Natural killer cell treated with Interleukin-12 subunit alpha and Interleukin-12 subunit beta and Interleukin-15 and Interleukin-18, amount 100 ng/mL, for 72 hours (primary cell): ENCODE results near the gene ARHGAP22. TPM values are rescaled to one million over a fixed set of nuclear protein-coding genes. Genes with fewer than 3 reads are reported as not detected.
"Not testable (repeated sequence)": the region's sequence is repeated elsewhere in the genome, so short reads cannot be mapped to it uniquely, and the experiment has no call there.

Source experiments
- ATAC-seq, 2 donors: fragments of 150-1000 bp; cut with Tn5 transposase in 1 of 2; sonication (Bioruptor Pico), chemical (Tn5 transposase) in 1 of 2; 2 replicates each; pipeline ENCODE4 v1.10.0; 2021
- DNase-seq: peaks from one replicate; pipeline ENCODE4 v3.0.0; 2022; ENCODE audit warnings: low spot score
- H3K27ac Mint-ChIP-seq, 2 donors: 1 replicate in 1 of 2; 2 replicates in 1 of 2; pipeline ENCODE4 v1.8.0; 2022; ENCODE audit warnings: mixed read lengths in 2 of 2, mild to moderate bottlenecking in 1 of 2, moderate library complexity in 1 of 2
- H3K27me3 Mint-ChIP-seq, 2 donors: 1 replicate in 1 of 2; 2 replicates in 1 of 2; pipeline ENCODE4 v1.8.0; 2022; ENCODE audit warnings: mixed read lengths in 2 of 2
- H3K36me3 Mint-ChIP-seq: one replicate; pipeline ENCODE4 v1.8.0; 2022; ENCODE audit warnings: mixed read lengths
- H3K4me1 Mint-ChIP-seq, 2 donors: 1 replicate in 1 of 2; 2 replicates in 1 of 2; pipeline ENCODE4 v1.8.0; 2022; ENCODE audit warnings: low read depth in 2 of 2, mixed read lengths in 2 of 2, mild to moderate bottlenecking in 1 of 2
- H3K4me3 Mint-ChIP-seq: one replicate; pipeline ENCODE4 v1.8.0; 2022; ENCODE audit warnings: mixed read lengths
- H3K9me3 Mint-ChIP-seq: 2 replicates; pipeline ENCODE4 v1.8.0; 2022; ENCODE audit warnings: mixed read lengths
- total RNA-seq, 2 donors: library from RNA; stranded (reverse); gene quantifications; one replicate each; pipeline ENCODE4 v1.2.3, GENCODE V29; 2022

The ARHGAP22 gene, protein sequence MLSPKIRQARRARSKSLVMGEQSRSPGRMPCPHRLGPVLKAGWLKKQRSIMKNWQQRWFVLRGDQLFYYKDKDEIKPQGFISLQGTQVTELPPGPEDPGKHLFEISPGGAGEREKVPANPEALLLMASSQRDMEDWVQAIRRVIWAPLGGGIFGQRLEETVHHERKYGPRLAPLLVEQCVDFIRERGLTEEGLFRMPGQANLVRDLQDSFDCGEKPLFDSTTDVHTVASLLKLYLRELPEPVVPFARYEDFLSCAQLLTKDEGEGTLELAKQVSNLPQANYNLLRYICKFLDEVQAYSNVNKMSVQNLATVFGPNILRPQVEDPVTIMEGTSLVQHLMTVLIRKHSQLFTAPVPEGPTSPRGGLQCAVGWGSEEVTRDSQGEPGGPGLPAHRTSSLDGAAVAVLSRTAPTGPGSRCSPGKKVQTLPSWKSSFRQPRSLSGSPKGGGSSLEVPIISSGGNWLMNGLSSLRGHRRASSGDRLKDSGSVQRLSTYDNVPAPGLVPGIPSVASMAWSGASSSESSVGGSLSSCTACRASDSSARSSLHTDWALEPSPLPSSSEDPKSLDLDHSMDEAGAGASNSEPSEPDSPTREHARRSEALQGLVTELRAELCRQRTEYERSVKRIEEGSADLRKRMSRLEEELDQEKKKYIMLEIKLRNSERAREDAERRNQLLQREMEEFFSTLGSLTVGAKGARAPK
- 1 to 10 TPM in 1 of 2 donors, under 1 TPM in 1; 0.14 to 1.8 TPM for total RNA-seq

DNA sequence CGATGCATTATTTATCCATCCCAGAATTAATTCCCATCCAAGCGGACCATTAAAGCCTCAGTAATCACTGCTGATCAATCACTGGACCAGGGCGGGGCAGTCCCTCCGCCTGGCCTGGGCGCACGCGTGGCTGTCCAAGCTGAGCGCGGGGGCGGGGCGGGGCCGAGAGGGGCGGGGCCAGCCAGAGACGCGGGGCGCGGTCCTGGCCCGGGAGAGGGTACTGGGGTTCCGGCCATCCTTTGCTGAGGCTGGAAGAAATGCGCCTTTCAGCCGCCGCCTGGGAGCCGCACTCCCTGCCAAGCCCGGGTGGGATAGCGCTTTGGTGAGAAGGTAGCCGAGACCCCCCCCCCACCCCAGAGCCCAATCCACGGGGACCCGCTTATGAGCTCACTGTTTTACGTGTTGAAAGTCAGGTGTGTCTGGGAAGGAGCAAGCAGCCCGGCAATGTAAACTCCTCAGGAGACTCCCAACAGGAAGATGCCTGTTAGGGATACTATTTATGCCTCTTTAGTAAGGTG, at the start of gene ARHGAP22:
TSS of gene ARHGAP22 (minus strand) at position 83 of the 518 bp plus-strand sequence. CDS start 277 bp downstream, outside the sequence.
- Mint-ChIP-seq H3K4me1 (peaks cover 10 to 23% of the 10 kb centered on the region in 2 donors), H3K9me3 (no peaks in the 10 kb centered on the region), H3K4me3 (no peak within 1 kb of the TSS), H3K27me3 (peaks cover 24 to 30% of the 10 kb centered on the region in 2 donors), H3K27ac (no peak within 1 kb of the TSS), H3K36me3 (no peaks in the 10 kb centered on the region)
- DNase-seq (no peak), ATAC-seq (peak in 1 of 2 donors; percentile 63)

DNA sequence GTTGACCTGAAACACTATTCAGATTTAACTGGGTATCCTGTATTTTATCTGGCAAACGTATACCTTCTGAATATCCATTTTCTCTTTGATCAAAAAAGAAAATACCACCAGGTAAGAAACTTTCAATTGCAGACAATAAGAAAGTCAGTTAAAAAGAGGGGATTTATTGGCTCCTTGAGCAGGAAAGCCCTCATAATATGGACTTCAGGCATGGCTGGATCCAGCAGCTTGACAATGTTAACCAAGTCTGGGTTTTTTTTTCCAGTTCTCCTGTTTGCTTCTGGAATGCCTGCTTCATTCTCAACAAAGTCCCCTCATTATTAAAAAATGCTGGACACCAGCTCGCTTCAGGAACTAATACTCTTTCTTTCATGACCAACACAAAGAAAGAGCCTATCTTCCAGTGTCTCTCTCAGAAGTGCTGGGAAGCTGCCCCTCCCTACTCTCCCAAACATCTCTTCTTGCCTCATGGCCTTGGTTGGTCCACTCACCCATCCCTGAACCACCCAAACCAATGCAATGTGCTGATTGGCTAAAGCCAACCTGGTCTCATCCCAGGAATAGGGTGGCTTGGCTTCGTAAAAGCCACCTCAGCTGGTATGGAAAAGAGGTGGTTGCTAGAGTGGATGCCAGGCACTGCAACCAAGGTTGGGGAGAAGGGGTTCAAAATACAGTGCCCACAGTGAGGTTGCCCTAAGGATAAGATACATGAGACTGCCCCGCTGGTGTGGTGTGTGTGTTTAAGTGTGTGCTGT, 49.2 kb upstream of the ARHGAP22 start:
- Mint-ChIP-seq H3K36me3 (peaks cover 6% of the 10 kb centered on the region), H3K4me3 (peak overlapping the region; percentile 85), H3K4me1 (peaks cover 21 to 30% of the 10 kb centered on the region in 2 donors), H3K9me3 (no peaks in the 10 kb centered on the region), H3K27ac (peak overlapping the region in 1 of 2 donors; percentile 53), H3K27me3 (peaks cover 31 to 44% of the 10 kb centered on the region in 2 donors)
- DNase-seq: no peak
- ATAC-seq: no peak

DNA sequence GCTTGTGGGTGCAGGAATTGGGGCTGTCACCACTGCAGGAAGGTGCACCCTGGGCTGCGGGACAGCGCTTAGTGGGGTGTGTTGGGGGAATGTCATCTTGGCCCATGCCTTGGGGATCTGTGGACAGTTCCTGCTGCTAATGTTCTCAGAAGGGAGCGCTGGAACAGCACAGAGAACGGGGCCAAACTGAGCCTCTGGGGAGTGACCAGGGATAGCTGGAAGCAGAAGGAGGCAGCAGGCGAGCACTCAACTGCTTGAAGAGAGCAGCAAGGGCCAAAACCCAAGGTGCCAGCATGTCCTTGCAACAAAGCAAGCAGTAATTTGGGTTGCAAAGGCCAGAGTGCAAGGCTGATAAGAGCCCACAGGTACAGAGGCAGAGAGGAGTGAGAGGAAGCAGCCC, 48.5 kb upstream of the ARHGAP22 start:
- H3K4me1 Mint-ChIP-seq: peaks cover 21 to 36% of the 10 kb centered on the region in 2 donors
- DNase-seq (no peak), ATAC-seq (no peak)
- H3K36me3 Mint-ChIP-seq: peaks cover 6% of the 10 kb centered on the region
- no peak overlapping the region for H3K27ac Mint-ChIP-seq
- H3K27me3 Mint-ChIP-seq: peaks cover 31 to 51% of the 10 kb centered on the region in 2 donors
- no peaks in the 10 kb centered on the region for H3K9me3 Mint-ChIP-seq
- H3K4me3 Mint-ChIP-seq: no peak overlapping the region

DNA sequence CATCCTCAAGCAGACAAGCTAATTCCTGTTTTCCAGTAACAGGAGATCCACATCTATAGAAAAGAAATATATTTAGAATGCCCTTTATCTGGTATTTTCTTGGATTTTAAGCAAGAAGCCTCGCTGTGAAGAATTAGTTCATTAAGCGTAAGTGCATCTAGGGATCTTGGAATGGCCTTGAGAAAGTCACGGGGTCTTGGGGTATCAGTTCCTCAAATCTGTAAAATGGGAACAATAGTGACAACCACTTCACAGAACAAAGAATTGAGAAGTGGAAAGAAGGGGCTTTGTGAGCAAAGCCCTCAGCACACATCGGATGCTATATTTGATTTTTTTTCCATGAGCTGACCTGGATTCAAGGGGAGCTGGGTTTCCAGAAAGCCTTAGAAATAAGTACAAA, 47.5 kb upstream of the ARHGAP22 start:
- Mint-ChIP-seq H3K27me3 (peaks cover 32 to 53% of the 10 kb centered on the region in 2 donors), H3K27ac (no peak overlapping the region), H3K36me3 (peaks cover 6% of the 10 kb centered on the region), H3K4me1 (peaks cover 24 to 39% of the 10 kb centered on the region in 2 donors), H3K4me3 (no peak overlapping the region), H3K9me3 (no peaks in the 10 kb centered on the region)
- no peak for DNase-seq
- no peak for ATAC-seq

DNA sequence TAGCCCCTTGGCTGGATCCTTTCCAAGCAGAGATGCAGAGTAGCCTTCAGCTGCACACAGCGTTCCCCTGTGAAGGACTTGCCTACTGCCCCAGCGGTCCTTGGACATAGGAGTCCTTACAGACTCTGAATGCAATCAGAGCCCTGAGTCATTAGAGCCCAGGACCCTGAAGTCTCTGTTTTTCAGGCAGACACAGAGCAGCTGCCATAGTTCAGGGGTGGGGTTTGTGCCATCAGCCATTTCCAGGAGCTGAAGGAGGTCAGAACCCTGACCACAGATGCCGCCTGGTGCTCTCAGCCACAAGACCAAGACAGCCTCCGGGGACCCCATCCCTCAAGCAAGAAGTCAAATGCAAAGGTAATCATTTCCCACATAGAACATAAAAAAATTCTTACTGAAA, 47.0 kb upstream of the ARHGAP22 start:
- no peak for DNase-seq
- peaks cover 6% of the 10 kb centered on the region for H3K36me3 Mint-ChIP-seq
- peaks cover 32 to 53% of the 10 kb centered on the region in 2 donors for H3K27me3 Mint-ChIP-seq
- no peak overlapping the region for H3K4me3 Mint-ChIP-seq
- no peak for ATAC-seq
- peaks cover 24 to 39% of the 10 kb centered on the region in 2 donors for H3K4me1 Mint-ChIP-seq
- H3K27ac Mint-ChIP-seq: no peak overlapping the region
- H3K9me3 Mint-ChIP-seq: no peaks in the 10 kb centered on the region

DNA sequence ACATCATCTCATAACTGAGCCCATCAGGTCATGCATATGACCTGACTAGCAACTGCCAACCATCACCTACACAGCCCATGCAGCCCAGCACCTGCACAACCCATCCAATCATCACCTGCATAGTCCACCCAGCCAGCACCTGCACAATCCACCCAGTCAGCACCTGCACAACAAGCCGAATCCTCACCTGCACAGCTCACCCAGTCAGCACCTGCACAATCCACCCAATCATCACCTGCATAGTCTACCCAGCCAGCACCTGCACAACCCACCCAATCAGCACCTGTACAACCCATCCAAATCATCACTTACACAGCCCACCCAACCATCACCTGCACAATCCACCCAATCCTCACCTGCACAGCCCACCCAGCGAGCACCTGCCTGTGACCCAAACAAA, 46.4 kb upstream of the ARHGAP22 start:
- H3K27ac Mint-ChIP-seq: no peak overlapping the region
- ATAC-seq: no peak

DNA sequence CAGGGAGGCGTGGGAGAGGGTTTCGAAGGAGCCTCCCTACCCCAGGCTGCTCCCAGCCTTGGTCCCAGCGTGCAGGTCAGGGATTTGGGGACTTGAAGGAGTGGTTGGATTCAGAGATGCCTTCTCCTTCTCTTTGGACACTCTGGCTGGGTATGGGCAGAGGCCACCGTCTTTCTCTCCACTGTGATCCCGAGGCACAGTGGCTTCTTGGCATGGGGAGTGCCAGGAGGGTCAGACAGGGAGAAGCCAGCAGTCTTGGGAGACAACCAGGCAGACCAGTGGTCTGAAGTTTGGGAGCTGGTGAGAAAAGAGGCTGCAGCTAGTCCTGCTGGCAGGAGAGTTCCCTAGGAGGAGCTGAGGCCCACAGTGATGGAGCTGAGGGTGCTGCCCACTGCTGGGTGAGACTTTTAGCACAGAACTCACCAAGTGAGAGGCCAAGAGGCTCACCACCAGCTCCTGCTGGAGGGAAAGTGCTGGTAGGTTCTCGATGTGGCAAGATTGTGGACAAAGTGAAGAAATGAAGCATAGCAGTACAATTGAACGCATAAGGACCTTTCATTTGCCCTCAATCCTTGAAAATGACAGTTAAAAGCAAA, 44.6 kb upstream of the ARHGAP22 start:
- DNase-seq (no peak), ATAC-seq (peak; percentile 60 to 81)
- Mint-ChIP-seq H3K9me3 (no peaks in the 10 kb centered on the region), H3K4me3 (no peak overlapping the region), H3K27ac (no peak overlapping the region), H3K27me3 (peaks cover 23 to 59% of the 10 kb centered on the region in 2 donors), H3K4me1 (peaks cover 11 to 29% of the 10 kb centered on the region in 2 donors), H3K36me3 (no peaks in the 10 kb centered on the region)

More for the DNA sequence above, 46.4 kb upstream of the ARHGAP22 start:
- no peak for DNase-seq
- Mint-ChIP-seq H3K4me3 (no peak overlapping the region), H3K27me3 (peaks cover 29 to 53% of the 10 kb centered on the region in 2 donors), H3K9me3 (no peaks in the 10 kb centered on the region), H3K4me1 (peaks cover 19 to 35% of the 10 kb centered on the region in 2 donors), H3K36me3 (peaks cover 6% of the 10 kb centered on the region)

DNA sequence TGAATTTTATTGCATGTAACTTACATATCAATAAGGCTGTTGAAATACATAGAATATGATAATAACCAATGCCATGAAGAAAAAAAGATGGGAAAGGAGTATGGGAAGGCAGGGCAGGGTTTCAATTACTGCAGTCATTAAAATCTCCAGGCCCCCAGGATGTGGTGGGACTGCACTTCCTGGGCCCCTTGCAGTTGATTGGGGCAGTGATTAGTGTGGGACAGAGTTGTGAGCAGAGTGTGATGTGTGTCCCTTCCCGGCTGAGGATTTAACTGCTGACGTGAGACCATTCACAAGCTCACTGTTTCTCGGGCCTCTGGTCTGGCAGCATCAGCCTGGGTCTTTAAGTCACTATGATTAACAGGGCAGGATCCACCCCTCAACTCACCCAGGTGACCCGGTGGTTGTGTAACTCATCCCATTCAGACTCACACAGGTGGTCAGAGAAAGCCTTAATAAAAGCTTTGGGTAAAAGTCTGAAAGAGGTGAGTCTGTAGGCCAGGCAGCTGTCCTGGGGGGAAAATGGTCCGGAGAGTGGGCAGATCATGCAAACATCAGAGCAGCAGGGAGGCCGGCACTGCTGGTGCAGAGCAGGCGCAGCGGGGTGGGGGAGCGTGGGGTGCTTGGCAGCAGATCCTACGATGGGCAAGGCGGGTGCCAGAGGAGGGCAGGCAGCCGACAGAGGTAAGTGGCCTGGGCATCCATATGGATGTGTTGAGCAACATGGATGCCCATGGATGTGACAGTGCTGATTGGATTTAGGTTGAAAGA, 43.5 kb upstream of the ARHGAP22 start:
- Mint-ChIP-seq H3K9me3 (no peaks in the 10 kb centered on the region), H3K4me1 (peaks cover 8 to 26% of the 10 kb centered on the region in 2 donors), H3K36me3 (no peaks in the 10 kb centered on the region), H3K27ac (peak overlapping the region; percentile 5 to 70), H3K27me3 (peaks cover 21 to 58% of the 10 kb centered on the region in 2 donors), H3K4me3 (no peak overlapping the region)
- DNase-seq (no peak), ATAC-seq (peak in 1 of 2 donors; percentile 40)

DNA sequence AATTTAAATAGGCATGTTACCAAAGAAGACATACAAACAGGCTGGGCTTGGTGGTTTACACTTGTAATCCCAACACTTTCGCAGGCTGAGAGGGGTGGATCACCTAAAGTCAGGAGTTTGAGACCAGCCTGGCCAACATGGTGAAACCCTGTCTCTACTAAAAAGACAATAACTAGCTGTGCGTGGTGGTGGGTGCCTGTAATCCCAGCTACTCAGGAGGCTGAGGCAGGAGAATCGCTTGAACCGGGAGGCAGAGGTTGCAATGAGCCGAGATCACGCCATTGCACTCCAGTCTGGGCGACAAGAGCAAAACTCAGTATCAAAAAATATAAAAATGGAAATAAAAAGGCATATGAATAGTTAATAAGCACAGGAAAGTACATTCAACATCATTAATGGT, 42.2 kb upstream of the ARHGAP22 start:
- H3K36me3 Mint-ChIP-seq, H3K27ac Mint-ChIP-seq, ATAC-seq: not testable (repeated sequence)

DNA sequence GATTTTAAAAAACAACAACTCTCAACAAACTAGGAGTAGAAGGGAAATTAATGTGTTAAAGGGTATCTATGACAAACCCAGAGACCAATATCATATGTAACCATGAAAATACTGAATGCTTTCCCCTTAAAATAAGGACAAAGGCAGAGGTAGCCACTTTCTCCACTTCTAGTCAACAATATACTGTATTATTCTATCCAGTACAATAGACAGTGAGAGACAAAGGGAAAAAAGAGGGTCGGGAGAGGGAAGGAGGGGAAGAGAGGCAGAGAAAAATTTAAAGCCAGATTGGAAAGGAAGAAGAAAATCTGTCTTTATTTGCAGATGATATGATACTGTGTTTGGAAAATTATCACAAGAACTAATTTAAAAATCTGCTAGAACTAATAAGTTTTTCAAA, 40.7 kb upstream of the ARHGAP22 start:
- no peak for ATAC-seq
- peaks cover 8 to 26% of the 10 kb centered on the region in 2 donors for H3K4me1 Mint-ChIP-seq
- no peak for DNase-seq
- H3K9me3 Mint-ChIP-seq: no peaks in the 10 kb centered on the region
- H3K4me3 Mint-ChIP-seq: no peak overlapping the region
- no peak overlapping the region for H3K27ac Mint-ChIP-seq
- H3K36me3 Mint-ChIP-seq: peaks cover 10% of the 10 kb centered on the region
- peaks cover 14 to 37% of the 10 kb centered on the region in 2 donors for H3K27me3 Mint-ChIP-seq

More for the DNA sequence above, 42.2 kb upstream of the ARHGAP22 start:
- not testable (repeated sequence) for H3K9me3 Mint-ChIP-seq, DNase-seq, H3K4me3 Mint-ChIP-seq
- Mint-ChIP-seq H3K27me3 (peaks cover 17 to 47% of the 10 kb centered on the region in 2 donors), H3K4me1 (peaks cover 8 to 26% of the 10 kb centered on the region in 2 donors)

DNA sequence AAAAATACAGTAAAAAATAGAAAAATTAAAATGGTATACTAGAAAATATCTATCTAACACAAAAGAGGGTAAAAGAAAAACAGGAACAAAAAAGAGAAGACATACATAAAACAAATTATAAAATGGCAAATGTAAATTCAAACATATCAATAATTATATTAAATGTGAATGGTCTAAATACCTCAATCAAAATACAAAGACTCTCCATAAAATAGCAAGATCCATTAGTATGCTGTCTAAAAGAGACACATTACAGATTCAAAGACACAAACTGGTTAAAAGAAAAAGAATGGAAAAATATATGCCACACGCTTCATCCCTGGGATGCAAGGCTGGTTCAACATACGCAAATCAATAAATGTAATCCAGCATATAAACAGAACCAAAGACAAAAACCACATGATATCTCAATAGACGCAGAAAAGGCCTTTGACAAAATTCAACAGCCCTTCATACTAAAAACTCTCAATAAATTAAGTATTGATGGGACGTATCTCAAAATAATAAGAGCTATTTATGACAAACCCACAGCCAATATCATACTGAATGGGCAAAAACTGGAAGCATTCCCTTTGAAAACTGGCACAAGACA, 36.3 kb upstream of the ARHGAP22 start:
- peaks cover 29 to 60% of the 10 kb centered on the region in 2 donors for H3K27me3 Mint-ChIP-seq
- DNase-seq, H3K9me3 Mint-ChIP-seq, H3K4me3 Mint-ChIP-seq, H3K27ac Mint-ChIP-seq, ATAC-seq: not testable (repeated sequence)
- H3K4me1 Mint-ChIP-seq: peaks cover 11 to 18% of the 10 kb centered on the region in 2 donors
- peaks cover 32% of the 10 kb centered on the region for H3K36me3 Mint-ChIP-seq

DNA sequence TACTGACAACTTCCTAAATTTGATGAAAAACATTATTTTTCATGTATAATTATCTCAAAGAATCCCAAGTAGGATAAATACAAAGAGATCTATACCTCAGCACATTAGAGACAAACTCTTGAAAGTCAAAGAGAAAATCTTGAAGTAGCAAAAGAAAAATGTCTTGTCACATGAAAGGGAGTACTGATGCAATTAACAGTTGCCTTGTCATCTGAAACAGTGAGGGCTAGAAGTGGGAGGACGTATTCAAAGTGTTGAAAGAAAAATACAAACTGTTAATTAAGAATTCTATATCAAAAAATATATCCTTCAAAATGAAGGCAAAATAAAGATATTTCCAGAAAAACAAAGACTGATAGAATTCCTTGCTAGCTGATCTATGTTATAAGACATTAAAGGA, 35.5 kb upstream of the ARHGAP22 start:
- H3K27ac Mint-ChIP-seq: no peak overlapping the region
- H3K4me1 Mint-ChIP-seq: peaks cover 18 to 21% of the 10 kb centered on the region in 2 donors
- DNase-seq (no peak), ATAC-seq (no peak)
- peaks cover 32% of the 10 kb centered on the region for H3K36me3 Mint-ChIP-seq
- no peak overlapping the region for H3K4me3 Mint-ChIP-seq
- peaks cover 29 to 54% of the 10 kb centered on the region in 2 donors for H3K27me3 Mint-ChIP-seq
- H3K9me3 Mint-ChIP-seq: peaks cover 3% of the 10 kb centered on the region
